Suppressor macrophage treated with lipopolysaccharide for 1 hour (primary cell): ENCODE measurements around the gene MDH1B.

Source experiments
- DNase-seq, 3 donors: peaks; one replicate each; pipeline ENCODE4 v3.0.0-alpha.2; 2020 to 2022

The MDH1B gene

GRCh38 chr2:206693399-206694137 lies 71.6 kb downstream of the MDH1B start:
- DNase-seq, result peak; percentile 66 to 80 (median 78)

- no peak for DNase-seq
These were observed 72.2 kb downstream of the MDH1B start for GRCh38 chr2:206692971-206693370.

- DNase-seq, result no peak
These were observed 76.1 kb downstream of the MDH1B start for GRCh38 chr2:206688990-206689389.

- DNase-seq, result no peak
These were observed 76.7 kb downstream of the MDH1B start for GRCh38 chr2:206688453-206688852.
